ENCODE results near the gene DPH7.
"Not testable (repeated sequence)": the region's sequence is repeated elsewhere in the genome, so short reads cannot be mapped to it uniquely, and the experiment has no call there.

DPH7 gene

DNA sequence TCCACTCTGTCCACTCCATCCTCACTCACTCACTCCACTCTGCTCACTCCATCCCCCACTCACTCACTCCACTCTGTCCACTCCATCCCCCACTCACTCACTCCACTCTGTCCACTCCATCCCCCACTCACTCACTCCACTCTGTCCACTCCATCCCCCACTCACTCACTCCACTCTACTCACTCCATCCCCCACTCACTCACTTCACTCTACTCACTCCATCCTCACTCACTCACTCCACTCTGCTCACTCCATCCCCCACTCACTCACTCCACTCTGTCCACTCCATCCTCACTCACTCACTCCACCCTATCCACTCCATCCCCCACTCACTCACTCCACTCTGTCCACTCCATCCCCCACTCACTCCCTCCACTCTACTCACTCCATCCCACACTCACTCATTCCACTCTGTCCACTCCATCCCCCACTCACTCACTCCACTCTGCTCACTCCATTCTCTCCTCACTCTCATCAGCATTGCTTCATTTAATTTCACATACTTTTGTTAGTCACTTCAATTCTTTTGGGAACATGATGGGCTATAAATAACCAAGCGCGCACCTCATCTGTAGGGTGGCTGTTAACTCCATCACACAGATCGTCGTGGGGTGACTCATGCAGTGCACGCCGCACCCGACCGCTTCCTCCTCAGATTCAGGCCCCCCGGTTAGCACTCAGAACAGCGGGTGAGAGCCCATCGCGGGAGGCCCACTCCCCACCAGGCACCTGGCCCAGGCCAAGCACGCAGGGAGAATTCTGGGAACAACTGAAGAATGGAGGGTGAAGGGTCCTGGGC lies 59.9 kb downstream of the DPH7 start:
- not testable (repeated sequence) for H3K4me3 ChIP-seq (ENCODE audit: low read length); H3K9ac ChIP-seq (ENCODE audit: low read length); H3K4me1 ChIP-seq (ENCODE audit: control insufficient read depth, insufficient read depth, low read length); H3K27me3 ChIP-seq (ENCODE audit: control insufficient read depth, insufficient read depth, low read length); H3K36me3 ChIP-seq (ENCODE audit: control insufficient read depth, insufficient read depth, low read length); H3K9me3 ChIP-seq (ENCODE audit: control insufficient read depth, low read length)

DNA sequence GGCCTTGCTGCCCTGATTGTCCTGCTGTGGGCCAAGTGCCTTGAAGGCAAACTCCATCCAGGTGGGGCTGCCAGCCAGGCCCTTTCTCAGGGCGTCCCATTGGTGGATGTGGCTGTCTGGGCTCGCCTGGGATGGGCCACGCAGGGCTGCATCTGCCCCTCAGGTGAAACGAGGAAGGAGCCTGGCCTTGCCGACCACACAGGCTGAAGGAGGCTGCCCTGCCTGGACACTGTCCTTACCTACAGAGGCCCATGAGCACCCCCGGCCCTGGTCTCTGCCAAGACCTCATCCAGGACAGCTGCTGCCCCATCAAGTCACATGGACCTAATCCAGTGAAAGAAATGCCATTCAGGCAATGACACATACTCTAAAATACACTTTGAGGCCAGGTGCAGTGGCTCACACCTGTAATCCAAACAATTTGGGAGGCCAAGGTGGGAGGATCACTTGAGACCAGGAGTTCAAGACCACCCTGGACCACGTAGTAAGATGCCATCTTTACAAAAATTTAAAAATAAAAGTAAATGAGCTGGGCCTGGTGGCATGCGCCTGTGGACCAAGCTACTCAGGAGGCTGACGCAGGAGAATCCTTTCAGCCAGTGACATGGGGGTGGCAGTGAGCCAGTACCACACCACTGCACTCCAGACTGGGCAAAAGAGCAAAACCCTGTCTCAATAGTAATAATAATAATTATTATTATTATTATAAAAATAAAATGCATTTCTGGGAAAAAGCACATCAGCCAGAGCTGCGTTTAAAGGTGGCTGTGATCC lies 62.4 kb downstream of the DPH7 start:
- Histone ChIP-seq H3K27me3 (ENCODE audit: control insufficient read depth, insufficient read depth, low read length) (no peaks in the 10 kb centered on the region), H3K4me1 (ENCODE audit: control insufficient read depth, insufficient read depth, low read length) (peaks cover 22% of the 10 kb centered on the region), H3K4me3 (ENCODE audit: low read length) (no peak overlapping the region), H3K9me3 (ENCODE audit: control insufficient read depth, low read length) (no peaks in the 10 kb centered on the region), H3K9ac (ENCODE audit: low read length) (no peak overlapping the region), H3K36me3 (ENCODE audit: control insufficient read depth, insufficient read depth, low read length) (peaks cover 5% of the 10 kb centered on the region)

DNA sequence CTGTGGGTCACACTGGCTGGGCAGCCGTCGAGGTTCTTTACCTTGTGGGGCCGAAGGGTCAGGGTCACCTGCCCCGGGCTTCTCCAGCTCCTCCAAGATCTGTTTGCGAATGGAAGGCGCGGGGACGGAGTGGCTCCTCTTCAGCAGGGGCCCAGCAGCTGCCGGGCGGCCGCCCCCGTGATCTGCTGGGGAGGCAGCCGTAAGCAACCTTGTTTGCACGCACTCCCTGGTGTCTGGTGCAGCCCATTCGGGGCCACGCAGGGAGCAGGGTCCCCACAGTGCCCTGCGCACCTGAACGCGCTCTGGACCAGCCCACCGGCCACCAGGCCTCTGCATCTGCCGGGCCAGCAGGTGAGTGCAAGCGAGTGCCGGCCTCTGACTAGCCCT lies 63.4 kb downstream of the DPH7 start:
- H3K9me3 ChIP-seq (ENCODE audit: control insufficient read depth, low read length): no peaks in the 10 kb centered on the region
- no peak overlapping the region for H3K4me3 ChIP-seq (ENCODE audit: low read length)
- H3K4me1 ChIP-seq (ENCODE audit: control insufficient read depth, insufficient read depth, low read length): peaks cover 22% of the 10 kb centered on the region
- no peak overlapping the region for H3K9ac ChIP-seq (ENCODE audit: low read length)
- H3K36me3 ChIP-seq (ENCODE audit: control insufficient read depth, insufficient read depth, low read length): no peaks in the 10 kb centered on the region
- H3K27me3 ChIP-seq (ENCODE audit: control insufficient read depth, insufficient read depth, low read length): no peaks in the 10 kb centered on the region

DNA sequence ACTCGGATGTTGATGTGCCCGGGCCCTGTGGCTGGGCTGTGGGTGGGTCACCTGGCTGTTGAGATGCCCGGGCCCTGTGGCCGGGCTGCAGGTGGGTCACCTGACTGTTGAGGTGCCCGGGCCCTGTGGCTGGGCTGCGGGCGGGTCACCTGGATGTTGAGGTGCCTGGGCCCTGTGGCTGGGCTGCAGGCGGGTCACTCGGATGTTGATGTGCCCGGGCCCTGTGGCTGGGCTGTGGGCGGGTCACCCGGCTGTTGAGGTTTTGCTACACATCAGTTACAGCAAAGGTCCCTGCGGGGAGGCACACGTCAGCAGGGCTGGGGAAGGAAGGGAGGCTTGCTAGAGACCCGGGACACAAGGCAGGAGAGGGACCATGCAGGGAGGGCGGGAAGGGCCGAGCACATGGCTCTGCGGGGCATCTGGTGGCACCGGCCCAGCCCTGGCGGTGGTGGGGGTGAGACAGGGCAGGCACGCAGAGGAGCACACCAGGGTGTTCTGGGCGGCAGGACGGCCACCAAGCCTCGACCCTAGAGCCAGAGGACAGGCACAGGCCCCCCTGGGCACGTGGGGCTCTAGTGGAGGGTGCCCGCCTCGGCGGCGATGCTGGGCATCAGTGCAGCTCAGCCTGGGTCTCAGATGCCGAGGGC lies 63.9 kb downstream of the DPH7 start:
- Histone ChIP-seq H3K9me3 (ENCODE audit: control insufficient read depth, low read length) (no peaks in the 10 kb centered on the region), H3K9ac (ENCODE audit: low read length) (no peak overlapping the region), H3K27me3 (ENCODE audit: control insufficient read depth, insufficient read depth, low read length) (no peaks in the 10 kb centered on the region), H3K36me3 (ENCODE audit: control insufficient read depth, insufficient read depth, low read length) (no peaks in the 10 kb centered on the region), H3K4me3 (ENCODE audit: low read length) (no peak overlapping the region), H3K4me1 (ENCODE audit: control insufficient read depth, insufficient read depth, low read length) (peaks cover 22% of the 10 kb centered on the region)

DNA sequence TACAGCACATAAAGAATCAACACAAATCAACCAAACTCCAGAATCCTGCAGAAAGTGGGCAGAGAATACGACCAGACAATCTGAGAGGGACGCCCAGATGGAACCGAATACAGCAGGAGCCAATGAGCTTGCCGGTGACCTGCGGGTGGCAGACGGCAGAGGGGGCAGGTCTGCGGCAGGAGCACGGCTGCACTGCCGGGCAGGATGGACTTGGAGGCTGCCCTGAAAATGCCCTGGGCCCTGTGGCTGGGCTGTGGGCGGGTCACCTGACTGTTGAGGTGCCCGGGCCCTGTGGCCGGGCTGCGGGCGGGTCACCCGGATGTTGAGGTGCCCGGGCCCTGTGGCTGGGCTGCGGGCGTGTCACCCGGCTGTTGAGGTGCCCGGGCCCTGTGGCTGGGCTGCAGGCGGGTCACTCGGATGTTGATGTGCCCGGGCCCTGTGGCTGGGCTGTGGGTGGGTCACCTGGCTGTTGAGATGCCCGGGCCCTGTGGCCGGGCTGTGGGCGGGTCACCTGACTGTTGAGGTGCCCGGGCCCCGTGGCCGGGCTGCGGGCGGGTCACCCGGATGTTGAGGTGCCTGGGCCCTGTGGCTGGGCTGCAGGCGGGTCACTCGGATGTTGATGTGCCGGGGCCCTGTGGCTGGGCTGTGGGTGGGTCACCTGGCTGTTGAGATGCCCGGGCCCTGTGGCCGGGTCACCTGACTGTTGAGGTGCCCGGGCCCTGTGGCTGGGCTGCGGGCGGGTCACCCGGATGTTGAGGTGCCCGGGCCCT lies 64.7 kb downstream of the DPH7 start:
- H3K9ac ChIP-seq (ENCODE audit: low read length): not testable (repeated sequence)

DNA sequence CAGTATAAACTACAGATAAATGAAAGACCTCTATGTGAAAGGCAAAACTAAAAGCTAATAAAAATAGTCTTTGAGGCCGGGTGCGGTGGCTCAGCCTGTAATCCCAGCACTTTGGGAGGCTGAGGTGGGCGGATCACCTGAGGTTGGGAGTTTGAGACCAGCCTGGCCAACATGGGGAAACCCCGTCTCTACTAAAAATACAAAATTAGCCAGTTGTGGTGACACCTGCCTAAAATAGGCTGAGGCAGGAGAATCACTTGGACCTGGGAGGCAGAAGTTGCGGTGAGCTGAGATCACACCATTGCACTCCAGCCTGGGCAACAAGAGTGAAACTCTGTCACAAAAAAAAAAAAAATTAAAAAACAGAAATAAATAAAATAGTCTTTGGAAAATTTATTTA lies 65.6 kb downstream of the DPH7 start:
- not testable (repeated sequence) for H3K36me3 ChIP-seq (ENCODE audit: control insufficient read depth, insufficient read depth, low read length); H3K4me3 ChIP-seq (ENCODE audit: low read length); H3K9ac ChIP-seq (ENCODE audit: low read length); H3K27me3 ChIP-seq (ENCODE audit: control insufficient read depth, insufficient read depth, low read length); H3K9me3 ChIP-seq (ENCODE audit: control insufficient read depth, low read length)
- H3K4me1 ChIP-seq (ENCODE audit: control insufficient read depth, insufficient read depth, low read length): peaks cover 22% of the 10 kb centered on the region

More for the DNA sequence above, 64.7 kb downstream of the DPH7 start:
- H3K9me3 ChIP-seq (ENCODE audit: control insufficient read depth, low read length); H3K4me3 ChIP-seq (ENCODE audit: low read length); H3K36me3 ChIP-seq (ENCODE audit: control insufficient read depth, insufficient read depth, low read length); H3K27me3 ChIP-seq (ENCODE audit: control insufficient read depth, insufficient read depth, low read length): not testable (repeated sequence)
- H3K4me1 ChIP-seq (ENCODE audit: control insufficient read depth, insufficient read depth, low read length): peaks cover 22% of the 10 kb centered on the region

DNA sequence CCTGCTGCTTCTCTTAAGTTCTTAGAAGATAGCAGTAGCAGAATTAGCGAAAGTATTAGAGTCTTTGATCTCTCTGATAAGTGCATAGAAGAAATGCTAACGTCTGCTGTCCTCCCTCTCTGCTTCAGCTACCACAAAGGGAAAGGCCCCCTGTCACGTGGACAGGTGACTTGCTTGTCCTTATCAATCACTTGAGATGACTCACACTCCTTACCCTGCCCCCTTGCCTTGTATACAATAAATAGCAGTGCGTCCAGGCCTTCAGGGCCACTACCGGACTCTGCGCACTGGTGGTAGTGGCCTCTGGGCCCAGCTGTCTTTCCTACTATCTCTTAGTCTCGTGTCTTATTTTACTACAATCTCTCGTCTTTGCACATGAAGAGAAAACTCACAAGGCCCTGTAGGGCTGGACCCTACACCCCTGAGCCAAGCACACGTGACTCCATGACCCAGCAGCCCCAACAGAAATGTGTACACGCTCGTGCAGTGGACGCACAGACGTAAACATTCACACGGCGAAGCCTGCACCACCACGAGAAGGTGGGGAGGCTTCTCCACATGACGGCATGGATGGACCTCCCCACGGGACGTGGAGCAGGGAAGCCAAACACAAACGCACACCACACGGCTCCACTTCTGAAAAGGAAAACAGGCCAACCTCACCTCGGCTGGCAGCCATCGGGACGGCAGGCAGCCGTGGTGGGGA lies 66.8 kb downstream of the DPH7 start:
- Histone ChIP-seq H3K27me3 (ENCODE audit: control insufficient read depth, insufficient read depth, low read length) (no peaks in the 10 kb centered on the region), H3K4me3 (ENCODE audit: low read length) (no peak overlapping the region), H3K4me1 (ENCODE audit: control insufficient read depth, insufficient read depth, low read length) (peaks cover 22% of the 10 kb centered on the region), H3K36me3 (ENCODE audit: control insufficient read depth, insufficient read depth, low read length) (no peaks in the 10 kb centered on the region), H3K9ac (ENCODE audit: low read length) (no peak overlapping the region), H3K9me3 (ENCODE audit: control insufficient read depth, low read length) (no peaks in the 10 kb centered on the region)

DNA sequence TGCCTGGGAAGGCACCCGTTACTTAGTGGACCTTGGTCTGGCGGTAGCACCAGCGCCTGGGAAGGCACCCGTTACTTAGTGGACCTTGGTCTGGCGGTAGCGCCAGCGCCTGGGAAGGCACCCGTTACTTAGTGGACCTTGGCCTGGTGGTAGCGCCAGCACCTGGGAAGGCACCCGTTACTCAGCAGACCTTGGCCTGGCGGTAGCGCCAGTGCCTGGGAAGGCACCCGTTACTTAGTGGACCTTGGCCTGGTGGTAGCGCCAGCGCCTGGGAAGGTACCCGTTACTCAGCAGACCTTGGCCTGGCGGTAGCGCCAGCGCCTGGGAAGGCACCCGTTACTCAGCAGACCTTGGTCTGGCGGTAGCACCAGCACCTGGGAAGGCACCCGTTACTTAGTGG lies 67.6 kb downstream of the DPH7 start:
- not testable (repeated sequence) for H3K36me3 ChIP-seq (ENCODE audit: control insufficient read depth, insufficient read depth, low read length); H3K27me3 ChIP-seq (ENCODE audit: control insufficient read depth, insufficient read depth, low read length); H3K4me3 ChIP-seq (ENCODE audit: low read length); H3K9me3 ChIP-seq (ENCODE audit: control insufficient read depth, low read length); H3K9ac ChIP-seq (ENCODE audit: low read length)
- peaks cover 22% of the 10 kb centered on the region for H3K4me1 ChIP-seq (ENCODE audit: control insufficient read depth, insufficient read depth, low read length)

DNA sequence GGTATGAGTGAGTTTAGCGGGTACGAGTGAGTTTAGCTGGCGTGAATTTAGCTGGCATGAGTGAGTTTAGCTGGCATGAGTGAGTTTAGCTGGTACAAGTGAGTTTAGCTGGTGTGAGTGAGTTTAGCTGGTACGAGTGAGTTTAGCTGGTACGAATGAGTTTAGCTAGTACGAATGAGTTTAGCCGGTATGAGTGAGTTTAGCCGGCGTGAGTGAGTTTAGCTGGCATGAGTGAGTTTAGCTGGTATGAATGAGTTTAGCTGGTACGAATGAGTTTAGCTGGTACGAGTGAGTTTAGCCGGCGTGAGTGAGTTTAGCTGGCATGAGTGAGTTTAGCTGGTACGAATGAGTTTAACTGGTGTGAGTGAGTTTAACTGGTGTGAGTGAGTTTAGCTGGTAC lies 69.5 kb downstream of the DPH7 start:
- Histone ChIP-seq H3K9ac (ENCODE audit: low read length) (no peak overlapping the region), H3K27me3 (ENCODE audit: control insufficient read depth, insufficient read depth, low read length) (no peaks in the 10 kb centered on the region), H3K4me3 (ENCODE audit: low read length) (no peak overlapping the region), H3K36me3 (ENCODE audit: control insufficient read depth, insufficient read depth, low read length) (no peaks in the 10 kb centered on the region), H3K9me3 (ENCODE audit: control insufficient read depth, low read length) (no peaks in the 10 kb centered on the region), H3K4me1 (ENCODE audit: control insufficient read depth, insufficient read depth, low read length) (peaks cover 14% of the 10 kb centered on the region)

DNA sequence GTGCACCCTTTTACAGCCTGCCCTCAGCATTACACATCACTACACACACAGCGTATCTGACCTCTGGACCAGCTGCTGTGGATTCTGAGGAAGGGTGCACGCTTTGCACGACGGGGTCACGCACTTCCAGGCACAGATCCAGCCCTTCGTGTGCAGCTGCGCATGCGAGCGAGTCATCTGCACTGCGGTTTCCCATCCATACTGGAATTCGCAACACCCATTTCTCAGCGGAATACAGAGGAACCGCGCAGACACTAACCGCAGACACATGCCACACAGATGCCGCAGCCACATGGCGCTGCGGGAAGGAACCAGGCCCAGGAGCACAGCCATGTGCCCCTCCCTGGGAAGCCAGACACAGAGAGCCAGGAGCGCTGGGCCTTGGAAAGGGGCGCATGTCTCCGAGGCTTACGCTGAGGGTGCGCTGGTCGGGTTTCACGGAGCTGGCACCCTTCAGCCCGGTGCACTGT lies 72.0 kb downstream of the DPH7 start:
- Histone ChIP-seq H3K27me3 (ENCODE audit: control insufficient read depth, insufficient read depth, low read length) (no peaks in the 10 kb centered on the region), H3K4me1 (ENCODE audit: control insufficient read depth, insufficient read depth, low read length) (peaks cover 3% of the 10 kb centered on the region), H3K4me3 (ENCODE audit: low read length) (no peak overlapping the region), H3K36me3 (ENCODE audit: control insufficient read depth, insufficient read depth, low read length) (no peaks in the 10 kb centered on the region), H3K9ac (ENCODE audit: low read length) (no peak overlapping the region), H3K9me3 (ENCODE audit: control insufficient read depth, low read length) (no peaks in the 10 kb centered on the region)

DNA sequence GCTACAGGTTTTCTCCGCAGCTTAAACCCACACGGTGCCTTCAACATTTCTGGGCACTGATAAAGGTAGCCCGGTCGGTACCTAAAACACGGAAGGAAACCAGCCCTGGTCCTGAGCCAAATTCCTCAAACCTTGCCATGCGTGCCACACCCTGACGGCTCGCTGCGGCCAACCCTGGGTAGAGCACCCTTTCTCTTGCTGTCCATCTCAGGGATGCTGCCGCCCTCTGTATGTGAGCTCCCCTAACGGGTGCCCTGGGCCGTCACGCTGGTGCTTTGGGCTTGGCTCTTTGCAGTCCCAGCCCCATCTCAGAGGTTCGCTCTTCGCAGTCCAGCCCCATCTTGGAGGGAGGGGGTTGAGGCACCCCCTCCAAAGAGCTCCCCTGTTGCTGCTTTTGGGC lies 72.5 kb downstream of the DPH7 start:
- H3K9me3 ChIP-seq (ENCODE audit: control insufficient read depth, low read length): no peaks in the 10 kb centered on the region
- no peak overlapping the region for H3K4me3 ChIP-seq (ENCODE audit: low read length)
- no peaks in the 10 kb centered on the region for H3K4me1 ChIP-seq (ENCODE audit: control insufficient read depth, insufficient read depth, low read length)
- no peak overlapping the region for H3K9ac ChIP-seq (ENCODE audit: low read length)
- no peaks in the 10 kb centered on the region for H3K27me3 ChIP-seq (ENCODE audit: control insufficient read depth, insufficient read depth, low read length)
- no peaks in the 10 kb centered on the region for H3K36me3 ChIP-seq (ENCODE audit: control insufficient read depth, insufficient read depth, low read length)
